Activated T-helper 1 cell treated with anti-CD3 and anti-CD28 coated beads, Interleukin-2, amount 50 U/mL, for 16 hours (primary cell): ENCODE results near the gene CUTA.
A peak's percentile ranks its signal among the peaks of the same experiment; 100 is the strongest.

Source experiments
- DNase-seq, 2 donors: peaks; one replicate each; pipeline ENCODE4 v3.0.0-alpha.2; 2020; ENCODE audit warnings: low read depth in 1 of 2, low spot score in 1 of 2

The CUTA gene

DNA sequence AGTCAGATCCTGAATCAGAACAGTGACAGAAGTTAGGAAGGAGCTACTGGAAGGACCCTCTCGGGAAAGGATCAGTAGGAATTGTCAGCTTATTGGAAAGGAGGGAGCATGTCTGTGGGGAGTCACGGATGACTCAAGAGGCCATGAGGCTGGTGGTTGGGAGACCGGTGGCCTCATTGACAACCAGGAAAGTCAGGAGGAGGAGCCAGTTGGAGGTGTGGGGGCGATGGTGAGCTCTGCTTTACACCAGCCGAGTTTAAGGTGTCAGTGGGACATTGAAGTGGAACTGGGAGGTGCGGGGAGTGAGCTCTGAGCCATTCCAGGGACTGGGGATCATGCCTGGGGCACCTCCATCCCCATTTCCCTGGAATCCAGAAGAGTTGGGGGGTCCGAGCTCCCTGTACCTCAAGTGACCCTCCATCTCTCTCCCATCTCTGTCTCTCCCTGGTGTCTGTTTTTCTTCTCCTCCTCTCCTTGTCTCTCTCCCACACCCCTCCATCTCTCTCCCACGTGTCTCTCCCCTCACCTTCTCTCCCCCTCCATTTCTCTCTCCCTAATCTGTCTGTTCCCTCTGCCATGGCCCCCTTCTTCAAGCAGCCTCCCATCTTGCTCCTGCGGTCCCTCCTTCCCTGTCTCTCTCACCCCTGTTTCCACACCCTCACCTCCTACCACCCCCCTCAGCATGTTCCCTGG is 22.2 kb upstream of the CUTA start:
- DNase-seq: no peak

DNA sequence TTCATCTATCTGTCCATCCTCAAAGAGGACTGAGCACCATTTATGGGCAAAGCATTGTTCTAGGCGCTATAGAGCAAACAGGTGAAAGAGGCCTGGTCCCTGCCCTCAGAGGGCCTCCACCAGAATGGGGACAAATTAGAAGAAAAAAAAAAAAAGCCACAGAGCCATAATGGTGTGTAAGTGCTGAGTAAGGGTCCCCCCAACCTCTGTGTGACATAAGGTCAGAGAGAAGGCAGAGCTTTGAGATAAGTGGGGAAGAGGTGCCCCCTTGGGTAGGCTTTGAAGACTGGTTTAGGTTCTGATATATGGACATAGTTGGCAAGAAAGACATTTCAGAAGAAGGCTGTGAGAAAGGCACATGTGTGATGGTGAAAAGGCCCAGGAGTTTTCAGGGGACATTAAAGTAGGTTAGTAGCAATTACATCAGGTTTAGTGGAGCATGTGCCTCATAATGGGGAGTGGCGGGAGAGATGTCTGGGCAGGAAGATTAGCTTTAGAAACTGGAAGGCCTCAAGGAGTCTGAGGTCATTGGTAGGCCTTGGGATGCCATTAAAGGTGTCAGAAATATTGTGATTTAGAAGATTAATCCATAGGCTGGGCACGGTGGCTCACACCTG is 21.2 kb upstream of the CUTA start:
- no peak for DNase-seq

DNA sequence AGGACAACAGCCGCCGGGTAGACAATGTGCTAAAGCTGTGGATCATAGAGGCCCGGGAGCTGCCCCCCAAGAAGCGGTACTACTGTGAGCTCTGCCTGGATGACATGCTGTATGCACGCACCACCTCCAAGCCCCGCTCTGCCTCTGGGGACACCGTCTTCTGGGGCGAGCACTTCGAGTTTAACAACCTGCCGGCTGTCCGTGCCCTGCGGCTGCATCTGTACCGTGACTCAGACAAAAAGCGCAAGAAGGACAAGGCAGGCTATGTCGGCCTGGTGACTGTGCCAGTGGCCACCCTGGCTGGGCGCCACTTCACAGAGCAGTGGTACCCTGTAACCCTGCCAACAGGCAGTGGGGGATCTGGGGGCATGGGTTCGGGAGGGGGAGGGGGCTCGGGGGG is 19.8 kb upstream of the CUTA start:
- DNase-seq: no peak

DNA sequence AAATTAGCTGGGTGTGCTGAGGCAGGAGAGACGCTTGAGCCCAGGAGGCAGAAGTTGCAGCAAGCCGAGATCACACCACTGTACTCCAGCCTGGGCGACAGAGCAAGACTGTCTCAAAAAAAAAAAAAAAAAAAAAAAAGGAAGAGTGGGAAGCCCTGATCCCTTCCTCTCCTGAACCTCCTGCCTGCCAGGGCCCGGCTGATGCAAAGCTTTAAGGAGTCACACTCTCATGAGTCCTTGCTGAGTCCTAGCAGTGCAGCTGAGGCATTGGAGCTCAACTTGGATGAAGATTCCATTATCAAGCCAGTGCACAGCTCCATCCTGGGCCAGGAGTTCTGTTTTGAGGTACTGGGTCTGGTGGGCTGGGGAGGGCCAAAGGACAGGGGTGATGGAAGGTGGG is 17.1 kb upstream of the CUTA start:
- no peak for DNase-seq

DNA sequence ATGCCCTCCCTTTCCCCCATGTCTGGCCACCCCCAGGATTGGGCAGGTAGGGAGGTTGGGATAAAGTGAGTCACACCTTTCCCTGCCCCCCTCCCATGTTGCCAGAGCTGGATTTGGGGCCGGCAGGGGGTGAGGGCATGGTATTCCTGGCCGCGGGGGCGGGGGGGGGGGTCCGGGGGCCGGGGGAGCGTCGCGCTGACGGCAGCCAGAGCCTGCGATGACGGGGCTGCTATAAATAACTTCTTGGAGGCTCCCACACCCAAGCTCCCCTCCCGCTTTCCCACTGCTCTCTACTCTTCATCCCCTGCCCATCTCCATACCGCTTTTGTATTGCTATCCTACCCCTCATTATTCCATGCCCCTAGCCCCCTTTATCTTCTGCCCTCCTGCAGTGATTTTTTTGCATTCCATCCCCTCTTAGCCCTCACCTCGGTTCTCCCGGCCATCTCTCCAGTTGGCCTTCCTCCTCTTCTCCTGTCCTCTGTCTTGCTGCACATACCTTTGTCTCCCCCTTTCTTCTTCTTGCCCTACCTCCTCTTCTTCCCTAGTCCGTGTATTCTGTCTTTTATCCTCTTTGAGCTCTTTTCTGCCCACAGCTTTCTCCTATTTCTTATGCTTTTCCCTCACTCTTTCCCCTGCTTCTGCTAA is 15.8 kb upstream of the CUTA start:
- no peak for DNase-seq

DNA sequence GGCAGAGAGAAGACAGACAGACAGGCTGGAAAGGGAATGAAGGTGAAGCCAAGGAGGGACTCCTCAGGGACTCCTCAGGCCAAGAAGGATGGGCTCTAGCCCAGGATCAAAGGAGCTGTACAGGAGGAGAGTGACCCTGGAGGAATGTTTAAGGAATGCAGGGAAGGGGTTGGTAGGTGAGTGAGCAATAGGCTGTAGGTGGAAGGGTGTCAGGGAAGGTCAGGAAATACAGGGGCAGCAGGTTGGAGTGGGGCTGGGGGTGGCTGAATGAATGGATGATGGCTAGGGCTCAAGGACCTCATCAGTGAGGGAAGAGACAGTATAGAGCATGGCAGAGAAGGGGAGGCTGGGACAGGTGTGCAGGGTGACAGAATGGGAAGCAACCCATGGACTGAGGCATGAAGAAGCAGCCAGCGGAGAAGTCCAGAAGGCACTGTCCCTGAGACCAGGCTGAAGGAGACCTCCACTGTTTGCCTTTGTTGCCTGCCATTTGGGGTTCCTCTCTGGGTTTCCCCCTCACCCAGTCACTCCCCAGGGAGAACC is 15.2 kb upstream of the CUTA start:
- no peak for DNase-seq

DNA sequence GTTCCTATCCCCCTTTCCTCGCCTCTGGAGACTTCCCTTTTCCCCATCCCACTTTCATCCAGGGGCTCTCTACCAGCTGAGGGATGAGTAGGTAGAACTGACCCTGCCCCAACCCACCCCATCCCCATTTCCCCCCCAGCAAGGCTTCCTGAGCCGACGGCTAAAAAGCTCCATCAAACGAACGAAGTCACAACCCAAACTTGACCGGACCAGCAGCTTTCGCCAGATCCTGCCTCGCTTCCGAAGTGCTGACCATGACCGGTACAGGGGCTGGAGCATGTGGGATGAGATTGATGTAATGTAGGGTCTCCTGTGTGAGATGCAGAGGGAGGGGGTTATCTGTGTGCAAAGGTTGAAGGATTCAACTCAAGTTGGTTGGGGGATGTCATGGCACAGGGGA is 14.6 kb upstream of the CUTA start:
- DNase-seq: no peak

DNA sequence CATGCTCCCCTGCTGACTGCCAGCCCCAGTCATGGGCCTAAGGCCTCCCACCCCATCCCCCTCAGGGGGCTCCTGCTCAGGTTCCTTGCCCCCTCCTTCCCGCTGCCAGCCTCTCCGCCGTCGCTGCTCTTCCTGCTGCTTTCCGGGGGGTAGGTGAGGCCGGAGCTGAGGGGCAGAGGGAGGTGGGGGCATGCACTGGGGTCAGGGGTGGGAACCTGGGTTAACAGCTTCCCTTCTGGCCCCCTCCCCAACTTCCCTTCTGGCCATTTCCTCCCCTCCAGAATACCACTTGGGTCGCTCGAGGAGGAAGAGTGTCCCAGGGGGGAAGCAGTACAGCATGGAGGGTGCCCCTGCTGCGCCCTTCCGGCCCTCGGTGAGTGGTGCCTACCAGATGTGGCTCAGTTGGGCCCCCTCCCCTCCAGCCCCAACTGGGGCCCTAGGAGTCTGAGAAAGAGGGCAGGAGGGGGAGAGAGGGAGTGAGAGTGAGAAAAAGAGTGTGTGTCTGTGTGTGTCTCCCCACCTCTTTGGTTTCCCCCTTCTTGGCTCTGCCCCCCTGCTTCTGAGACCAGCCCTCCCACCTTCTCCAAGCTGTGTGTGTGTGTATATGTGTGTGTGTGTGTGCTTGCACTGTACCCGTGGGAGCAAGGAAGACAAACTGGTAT is 14.1 kb upstream of the CUTA start:
- no peak for DNase-seq

DNA sequence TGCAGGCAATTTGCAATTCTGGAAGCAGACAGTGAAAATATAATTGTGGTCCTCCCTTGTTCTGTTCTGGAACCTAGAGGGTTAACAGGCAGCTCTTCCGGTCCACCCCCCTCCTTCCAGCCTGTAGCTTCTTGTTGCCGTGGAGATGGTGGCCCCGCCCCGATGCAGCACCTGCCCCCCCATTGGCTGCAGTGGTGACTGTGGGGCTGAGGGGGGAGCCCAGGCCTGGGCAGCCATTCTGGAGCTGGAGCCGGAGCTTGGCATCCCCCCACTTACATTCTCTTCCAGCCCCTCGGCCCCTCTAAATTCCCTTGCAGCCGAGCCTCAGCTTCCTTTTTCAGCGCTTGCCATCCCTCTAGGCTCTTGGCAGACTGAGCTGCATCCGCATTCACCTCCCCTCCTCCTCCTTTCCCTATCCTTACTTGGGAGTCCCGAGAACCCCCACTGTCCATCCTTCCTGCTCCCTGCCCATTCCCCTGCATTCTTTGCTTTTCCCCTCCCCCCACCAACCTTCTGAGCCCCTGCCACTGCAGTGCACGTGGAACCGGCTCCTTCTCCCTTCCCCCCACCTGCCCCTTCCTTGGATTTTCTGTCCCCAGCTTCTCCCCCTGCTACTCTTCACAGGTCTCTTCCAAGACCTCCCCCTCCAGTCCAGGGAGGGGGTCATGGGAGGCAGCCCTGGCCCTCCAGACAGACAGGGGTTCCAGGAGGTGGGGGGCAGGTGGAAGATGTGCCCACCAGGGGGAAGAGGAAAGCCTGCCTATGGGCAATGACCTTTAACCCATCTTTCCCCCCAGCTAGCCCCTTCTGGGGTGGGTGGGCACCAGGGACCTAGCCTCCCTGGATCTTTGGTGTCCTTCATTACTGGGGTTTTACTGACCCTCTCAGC is 13.3 kb upstream of the CUTA start:
- DNase-seq: peak; percentile 59 to 67

DNA sequence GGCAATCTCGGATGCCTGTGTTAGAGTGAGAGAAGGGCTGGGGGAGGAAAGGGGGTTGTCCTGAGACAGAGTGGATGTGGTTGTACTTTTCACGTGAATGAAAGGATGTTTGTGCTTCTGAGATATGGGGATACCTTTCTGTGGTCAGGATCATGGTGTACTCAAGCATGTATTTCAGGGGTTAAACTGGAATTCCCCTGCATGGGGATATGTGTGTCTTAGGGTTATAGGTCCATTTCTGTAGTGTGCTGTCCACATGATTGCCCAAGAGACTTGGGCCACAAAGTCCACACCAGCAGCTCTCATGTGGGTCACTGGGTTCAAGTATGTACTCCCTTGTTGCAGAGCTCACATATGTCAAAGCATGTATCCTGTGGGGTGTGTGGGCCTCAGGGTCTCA is 12.4 kb upstream of the CUTA start:
- no peak for DNase-seq

DNA sequence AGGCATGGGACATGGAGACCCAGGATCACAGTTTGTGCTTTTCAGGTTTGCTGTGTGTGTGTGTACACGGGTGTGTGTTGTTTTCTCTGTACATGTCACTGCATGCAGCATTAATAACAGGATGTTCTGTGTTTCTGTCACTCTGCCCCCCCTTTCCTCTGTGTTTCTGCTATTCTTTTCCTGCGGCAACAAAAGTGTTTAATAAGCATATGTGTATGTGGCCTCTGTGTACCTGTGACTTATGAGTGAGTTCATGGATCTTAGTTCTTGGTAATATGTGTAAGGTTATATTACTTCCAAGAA is 11.8 kb upstream of the CUTA start:
- DNase-seq: no peak

DNA sequence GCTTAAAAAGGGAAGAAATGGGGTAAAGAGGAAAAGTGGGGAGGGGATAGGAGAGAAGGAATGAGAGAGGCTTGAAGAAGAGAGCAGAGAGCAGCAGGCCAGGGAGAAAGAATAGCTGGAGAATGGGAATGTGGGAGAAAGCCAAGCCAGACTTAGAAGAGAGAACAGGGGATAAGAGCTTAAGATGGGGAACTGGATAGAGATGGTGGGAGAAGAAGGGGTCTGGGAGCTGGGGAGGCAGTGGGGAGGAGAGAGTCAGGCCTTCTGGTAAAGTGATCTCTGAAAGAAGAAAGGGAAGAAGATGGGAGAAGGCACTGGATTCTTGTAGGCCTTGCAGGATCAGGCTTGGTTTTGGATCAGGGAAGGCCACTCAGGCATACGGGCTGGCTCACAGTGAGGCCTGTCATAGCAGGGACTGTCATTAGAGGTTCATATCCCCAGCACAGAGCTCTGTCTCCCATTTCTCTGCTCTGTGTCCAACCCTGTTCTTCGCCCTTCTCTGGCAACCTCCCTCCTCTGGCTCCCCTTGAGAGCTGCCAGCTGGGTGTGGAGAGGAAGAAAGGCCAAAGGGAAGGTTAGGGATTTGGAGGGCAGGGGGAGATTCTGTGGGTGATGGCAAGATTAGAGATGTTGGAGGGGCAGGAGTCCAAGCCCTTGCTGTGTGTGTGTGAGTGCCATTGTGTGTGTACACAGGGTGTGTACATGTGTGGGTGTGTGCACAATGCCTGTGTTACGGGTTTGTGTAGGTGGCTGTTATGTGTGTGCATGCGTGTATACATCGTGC is 11.3 kb upstream of the CUTA start:
- DNase-seq: no peak

DNA sequence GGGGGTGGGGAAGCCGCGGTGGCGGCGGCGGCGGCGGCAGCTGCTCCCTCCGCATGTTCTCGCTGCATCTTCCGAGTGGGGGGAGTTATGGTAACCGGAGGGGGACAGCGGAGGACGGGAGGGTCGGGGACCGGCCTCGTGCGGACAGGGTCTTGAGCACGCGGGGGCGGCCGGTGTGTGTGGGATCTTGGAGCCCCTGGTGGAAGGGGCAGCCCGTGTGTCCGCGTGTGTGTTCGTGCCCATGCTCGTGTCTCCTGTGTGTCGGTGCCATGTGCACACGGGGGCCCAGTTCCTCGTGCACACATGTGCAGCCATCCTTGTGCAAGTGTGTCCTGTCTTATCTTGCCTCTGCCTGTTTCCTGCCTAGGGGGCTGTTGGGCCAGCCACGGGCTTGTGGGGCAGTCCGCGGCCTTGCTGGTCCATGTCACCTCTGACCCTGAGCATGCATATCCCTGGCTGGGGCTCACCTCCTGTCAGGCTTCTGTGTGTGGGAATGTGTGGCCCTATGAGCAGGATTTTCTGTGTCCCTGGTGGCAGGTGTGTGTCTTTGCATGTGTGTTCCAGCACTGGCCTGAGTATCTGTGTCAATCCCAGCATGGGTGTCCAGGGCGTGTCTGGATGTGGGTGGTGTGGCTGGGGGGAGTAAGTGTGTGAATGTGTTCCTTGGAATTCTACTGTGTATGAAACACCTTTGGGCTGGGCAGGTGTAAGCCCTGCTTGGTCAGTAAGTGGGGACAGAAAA is 10.5 kb upstream of the CUTA start:
- no peak for DNase-seq

DNA sequence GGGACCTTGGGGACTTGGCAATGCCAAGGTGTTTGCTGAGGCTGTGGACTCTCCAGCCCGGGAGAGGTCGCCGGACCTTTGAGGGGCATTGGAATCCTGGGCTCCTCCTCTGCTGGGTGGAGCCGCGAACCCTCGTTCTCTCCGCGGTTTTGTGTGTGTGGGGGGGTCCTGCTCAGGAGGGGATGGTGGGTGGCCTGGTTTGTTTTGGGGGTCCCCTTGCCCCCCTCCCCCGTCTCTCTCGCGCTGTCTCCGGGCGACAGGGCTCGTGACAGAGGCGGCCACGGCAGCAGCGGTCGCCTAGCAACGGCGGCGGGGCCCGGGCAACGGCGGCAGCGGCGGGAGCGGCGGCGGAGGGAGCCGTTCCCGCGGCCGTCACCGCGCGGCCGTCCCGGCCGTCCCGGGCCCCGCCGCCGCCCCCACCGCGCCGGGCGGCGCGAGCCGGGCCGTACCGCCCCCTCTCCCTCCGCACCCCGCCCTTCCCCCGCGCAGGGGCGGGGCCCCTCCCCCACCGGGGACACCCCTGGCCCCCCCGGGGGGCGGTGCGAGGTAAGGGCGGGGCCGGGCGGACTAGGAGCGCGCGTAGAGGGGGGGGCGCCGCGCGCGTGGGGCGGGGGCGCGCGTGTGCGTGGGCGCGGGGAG is 9.8 kb upstream of the CUTA start:
- peak in 1 of 2 donors; percentile 54 for DNase-seq

DNA sequence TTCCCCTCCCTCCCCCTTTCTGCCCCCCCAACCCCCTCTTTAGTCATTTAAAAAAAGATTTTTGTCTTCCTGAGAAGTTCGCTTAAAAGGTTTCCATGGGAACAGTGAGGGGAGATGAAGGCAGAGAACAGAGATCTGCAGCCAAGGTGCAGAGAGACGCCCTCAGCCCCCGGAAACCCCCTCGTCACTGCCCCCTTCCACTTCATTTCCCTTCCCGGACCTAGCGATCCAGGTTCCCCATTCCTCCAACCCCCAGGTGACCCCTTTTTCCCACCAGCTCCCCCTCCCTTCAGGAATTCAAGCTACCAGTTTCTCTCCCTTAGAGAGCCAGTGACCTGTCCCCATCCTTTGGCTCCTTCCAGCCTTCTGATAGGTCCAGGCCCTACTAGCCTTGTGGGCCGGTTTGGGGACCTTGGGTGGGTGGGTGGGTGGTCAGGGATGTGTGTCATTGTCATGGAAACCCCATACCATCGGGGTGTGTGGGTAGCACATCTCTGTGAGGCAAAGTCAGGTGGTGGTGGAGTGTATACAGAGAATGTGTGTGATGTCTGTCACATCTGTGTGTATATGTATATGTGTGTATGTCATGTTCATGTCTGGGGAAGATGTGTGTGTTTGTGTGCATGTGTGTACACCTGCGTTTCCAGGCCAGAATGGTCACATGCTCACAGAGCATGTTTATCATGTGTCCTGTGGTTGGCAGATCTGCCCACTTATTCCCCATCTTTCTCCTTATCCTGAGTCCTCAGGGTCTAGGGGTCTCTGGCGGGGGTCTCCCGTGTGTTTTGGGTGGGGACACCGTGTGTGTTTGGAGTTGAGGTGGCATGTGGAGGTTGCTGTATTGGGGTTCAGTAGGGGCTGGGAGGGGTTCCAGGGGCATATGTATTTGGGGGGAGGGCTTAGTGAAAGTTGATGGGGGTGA is 8.9 kb upstream of the CUTA start:
- no peak for DNase-seq

DNA sequence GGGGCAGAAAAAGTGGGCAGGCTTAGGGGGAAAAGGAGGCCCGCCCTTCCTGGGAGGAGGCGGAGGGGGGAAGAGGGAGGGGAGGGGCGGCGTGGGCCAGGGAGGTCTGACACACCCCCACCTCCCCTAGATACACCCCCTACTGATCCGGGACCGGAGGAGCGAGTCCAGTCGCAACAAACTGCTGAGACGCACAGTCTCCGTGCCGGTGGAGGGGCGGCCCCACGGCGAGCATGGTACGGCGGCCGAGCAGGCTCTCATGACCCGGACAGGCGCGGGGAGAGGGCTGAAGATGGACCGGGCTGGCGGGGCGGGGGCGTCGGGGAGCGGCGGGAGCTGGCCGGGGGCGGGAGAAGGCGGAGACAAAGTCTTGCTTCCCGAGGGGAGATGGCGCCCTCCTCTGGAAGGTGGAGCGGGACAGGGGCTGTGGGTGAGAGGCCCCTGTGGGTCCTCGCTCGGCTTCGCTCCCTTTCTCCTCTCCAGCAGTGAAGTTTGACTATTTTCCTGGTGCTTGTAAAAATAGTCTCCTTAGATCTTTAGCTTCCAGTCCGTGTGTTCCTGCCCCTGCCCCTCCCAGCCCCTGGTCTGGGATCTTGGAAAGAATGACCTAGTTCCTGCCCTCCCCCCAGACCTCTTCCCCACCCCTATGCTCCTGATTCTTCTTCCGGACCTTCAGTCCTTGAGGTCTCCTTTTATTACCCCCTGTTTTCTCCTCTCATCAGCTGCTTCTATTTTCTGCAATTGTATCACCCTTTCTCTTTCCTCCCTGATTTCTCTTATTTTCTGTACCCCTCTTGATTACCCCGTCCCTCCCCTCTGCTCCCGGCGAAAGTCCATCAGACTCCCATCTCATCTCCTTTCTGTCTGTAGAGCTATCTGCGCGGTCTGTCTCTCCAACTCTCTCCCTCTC is 8.0 kb upstream of the CUTA start:
- peak; percentile 63 to 66 for DNase-seq
